Hematopoietic multipotent progenitor cell (in vitro differentiated cells): ENCODE measurements around the gene NRTN. TPM values are rescaled to one million over a fixed set of nuclear protein-coding genes. Genes with fewer than 3 reads are reported as not detected.
"Not testable (repeated sequence)": the region's sequence is repeated elsewhere in the genome, so short reads cannot be mapped to it uniquely, and the experiment has no call there.

ENCODE experiments used
- DNase-seq, 3 donors: peaks; one replicate each; pipeline ENCODE4 v3.0.0-alpha.2; 2011 to 2015; ENCODE audit warnings: low read depth in 2 of 3, low spot score in 2 of 3
- total RNA-seq: library from RNA; depleted of rRNA; stranded (reverse); fragments of >200 nt; gene quantifications from one replicate; pipeline ENCODE4 v1.2.3, GENCODE V29; 2012

NRTN gene
- total RNA-seq, 1 donor: 0.54 TPM

DNA sequence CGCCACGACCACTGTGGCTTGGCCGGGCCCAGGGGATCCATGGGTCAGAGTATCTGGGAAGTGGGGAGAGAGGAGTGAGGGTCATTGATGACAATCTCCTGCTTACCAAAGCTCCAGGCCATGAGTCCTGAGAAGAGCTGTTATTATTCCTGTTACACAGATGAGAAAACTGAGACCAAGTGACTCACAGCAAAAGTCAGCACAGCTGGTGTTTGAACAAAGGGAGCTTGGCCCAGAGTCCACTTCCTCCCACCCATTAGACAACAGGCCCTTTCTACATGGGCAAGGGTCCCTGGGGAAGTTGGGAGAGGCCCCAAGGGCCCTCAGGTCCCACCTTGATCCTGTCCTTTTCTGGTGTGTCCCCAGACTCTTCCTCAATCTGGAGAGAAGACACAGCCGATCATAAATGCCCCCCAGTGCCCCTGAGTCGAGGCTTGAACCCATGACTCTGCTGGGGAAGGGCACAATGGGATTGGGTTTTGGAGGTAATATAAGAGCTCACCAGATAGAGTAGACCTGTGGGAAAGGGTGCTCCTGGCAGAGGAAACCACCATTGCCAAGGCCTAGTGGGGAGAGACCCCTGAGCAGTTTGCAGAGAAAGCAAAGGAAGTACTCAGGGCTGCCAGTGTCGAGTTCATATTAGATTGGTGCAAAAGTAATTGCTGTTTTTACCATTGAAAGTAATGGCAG lies 27.8 kb downstream of the NRTN start:
- no peak for DNase-seq

- DNase-seq: no peak
These were observed 33.0 kb downstream of the NRTN start for GRCh38 chr19:5837761-5838352.

DNA sequence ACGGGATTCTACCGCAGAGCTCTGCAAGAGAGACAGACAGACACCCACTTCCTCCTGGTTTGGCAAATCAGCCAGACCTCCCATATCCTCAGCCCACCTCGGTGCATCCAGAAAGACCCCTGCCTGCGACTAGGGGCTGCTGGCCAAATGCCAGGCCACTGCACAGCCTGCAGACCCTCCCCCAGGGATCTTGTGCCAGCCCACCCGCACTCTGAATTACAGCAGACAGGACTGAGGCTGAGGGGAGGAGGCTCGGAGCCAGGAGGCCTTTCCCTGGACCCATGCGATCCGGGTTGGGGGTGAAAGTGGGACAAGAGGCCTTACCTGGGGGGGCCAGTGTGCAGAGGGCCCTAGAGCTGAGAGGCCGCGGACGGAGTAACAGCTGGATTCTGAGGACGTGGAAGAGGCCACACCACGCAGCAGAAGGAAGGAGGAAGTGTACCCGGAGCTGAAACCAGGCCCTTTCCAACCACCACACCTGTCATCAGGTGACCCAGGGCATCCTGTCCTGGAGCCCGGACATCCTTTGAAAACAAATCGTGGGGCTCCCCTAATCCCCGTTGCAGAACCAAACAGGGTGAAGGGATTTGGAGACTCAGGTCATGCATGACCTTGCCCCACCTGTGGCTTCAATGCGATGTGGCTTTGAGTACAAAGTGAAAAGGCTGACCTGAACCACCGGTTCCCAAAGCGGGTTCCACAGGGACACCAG lies 33.6 kb downstream of the NRTN start:
- peak in 1 of 3 donors; percentile 22 for DNase-seq

- no peak for DNase-seq
These were observed 34.5 kb downstream of the NRTN start, which contains the start of gene FUT6 for GRCh38 chr19:5839065-5840017. TSS of gene FUT6 (minus strand) at chr19:5839702. CDS start at chr19:5832567, 7,135 bp downstream.

GRCh38 chr19:5841735-5842111 lies 36.9 kb downstream of the NRTN start:
- not testable (repeated sequence) for DNase-seq

- DNase-seq: no peak
These were observed 38.5 kb downstream of the NRTN start for GRCh38 chr19:5843295-5843927.

DNA sequence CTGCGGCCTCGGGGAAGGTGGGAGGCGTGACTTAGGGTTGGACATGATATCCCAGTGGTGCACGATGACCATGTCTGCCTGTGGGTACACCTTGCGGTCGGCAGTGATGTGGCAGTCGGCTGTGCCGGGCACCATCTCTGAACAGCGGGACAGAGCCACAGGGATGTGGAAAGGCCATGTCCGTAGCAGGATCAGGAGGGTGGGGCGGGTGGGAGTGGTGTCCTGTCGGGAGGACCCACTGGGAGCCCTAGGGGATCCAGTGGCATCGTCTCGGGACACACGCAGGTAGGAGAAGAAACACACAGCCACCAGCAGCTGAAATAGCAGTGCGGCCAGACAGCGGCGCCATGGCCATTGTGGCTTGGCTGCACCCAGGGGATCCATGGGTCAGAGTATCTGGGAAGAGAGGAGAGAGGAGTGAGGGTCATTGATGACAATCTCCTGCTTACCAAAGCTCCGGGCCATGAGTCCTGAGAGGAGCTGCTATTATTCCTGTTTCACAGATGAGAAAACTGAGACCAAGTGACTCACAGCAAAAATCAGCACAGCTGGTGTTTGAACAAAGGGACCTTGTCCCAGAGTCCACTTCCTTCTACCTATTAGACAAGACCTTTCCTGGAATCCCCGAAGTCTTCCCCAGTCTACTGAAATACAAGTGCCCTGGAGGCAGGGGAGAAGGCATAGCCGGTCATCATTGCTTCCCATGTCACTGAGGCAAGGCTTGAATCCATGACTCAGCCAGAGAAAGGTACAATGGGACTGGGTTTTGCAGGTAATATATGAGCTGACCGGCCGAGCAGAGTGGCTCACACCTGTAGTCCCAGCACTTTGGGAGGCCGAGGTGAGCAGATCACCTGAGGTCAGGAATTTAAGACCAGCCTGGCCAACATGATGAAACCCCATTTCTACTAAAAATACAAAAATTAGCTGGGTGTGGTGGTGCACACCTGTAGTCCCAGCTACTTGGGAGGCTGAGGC lies 39.9 kb downstream of the NRTN start:
- no peak for DNase-seq

- DNase-seq: not testable (repeated sequence)
These were observed 43.0 kb downstream of the NRTN start for GRCh38 chr19:5847846-5848245.

- not testable (repeated sequence) for DNase-seq
These were observed 43.8 kb downstream of the NRTN start for GRCh38 chr19:5848621-5849020.

DNA sequence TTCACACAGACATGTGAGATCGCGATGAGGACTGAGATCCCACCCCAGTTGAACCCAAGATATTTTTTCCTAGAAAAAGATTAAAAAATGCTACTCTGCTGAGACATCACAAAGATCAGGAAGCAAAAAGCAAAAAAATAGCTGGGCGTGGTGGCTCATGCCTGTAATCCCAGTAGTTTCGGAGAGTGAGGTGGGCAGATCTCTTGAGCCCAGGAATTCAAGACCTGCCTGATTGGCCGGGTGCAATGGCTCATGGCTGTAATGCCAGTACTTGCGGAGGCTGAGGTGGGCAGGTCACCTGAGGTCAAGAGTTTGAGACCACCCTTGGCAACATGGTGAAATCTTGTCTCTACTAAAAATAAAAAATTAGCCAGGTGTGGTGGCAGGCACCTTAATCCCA lies 45.3 kb downstream of the NRTN start:
- DNase-seq: no peak

GRCh38 chr19:5850743-5851293 lies 46.0 kb downstream of the NRTN start:
- DNase-seq: peak in 2 of 3 donors; percentile 18 to 33

DNA sequence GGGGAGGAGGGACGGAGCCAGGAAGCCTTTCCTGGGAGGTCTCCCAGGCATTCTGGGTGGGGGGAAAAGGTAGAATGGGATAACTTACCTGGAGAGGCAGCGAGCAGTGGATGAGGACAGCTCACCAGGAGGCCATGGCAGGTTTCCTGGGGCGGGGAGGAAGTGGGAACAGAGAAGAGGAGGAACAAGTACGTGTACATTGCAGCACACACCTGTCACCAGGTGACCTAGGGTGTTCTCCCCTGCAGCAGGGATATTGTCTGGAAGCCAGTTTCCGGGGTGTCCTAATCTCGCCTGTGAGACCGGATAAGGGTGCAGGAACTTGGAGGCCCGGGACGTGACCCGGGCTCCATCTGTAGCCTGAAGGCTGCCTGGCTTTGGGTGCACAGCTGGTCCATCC lies 46.4 kb downstream of the NRTN start, which contains the start of gene FUT3:
FUT3 (minus strand) TSS at position 148 of the 400 bp plus-strand sequence.
- DNase-seq: no peak

- not testable (repeated sequence) for DNase-seq
These were observed 49.3 kb downstream of the NRTN start for GRCh38 chr19:5854121-5854520.

DNA sequence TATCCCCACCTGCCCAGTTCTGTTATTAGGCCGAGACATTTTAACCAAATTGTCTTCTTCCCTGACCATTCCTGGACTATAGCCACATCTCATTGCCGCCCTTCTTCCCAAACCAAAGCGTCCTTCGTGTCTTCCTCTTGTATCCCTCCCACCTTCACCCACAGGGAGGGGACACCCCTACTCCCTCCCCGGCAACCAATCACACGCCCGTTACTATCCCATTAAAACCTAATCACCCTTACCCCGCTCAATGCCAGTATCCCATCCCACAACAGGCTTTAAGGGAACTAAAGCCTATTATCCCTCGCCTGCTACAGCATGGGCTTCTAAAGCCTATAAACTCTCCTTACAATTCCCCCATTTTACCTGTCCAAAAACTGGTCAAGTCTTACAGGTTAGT lies 50.3 kb downstream of the NRTN start:
- not testable (repeated sequence) for DNase-seq

GRCh38 chr19:5857203-5858081 lies 52.6 kb downstream of the NRTN start:
- no peak for DNase-seq

DNA sequence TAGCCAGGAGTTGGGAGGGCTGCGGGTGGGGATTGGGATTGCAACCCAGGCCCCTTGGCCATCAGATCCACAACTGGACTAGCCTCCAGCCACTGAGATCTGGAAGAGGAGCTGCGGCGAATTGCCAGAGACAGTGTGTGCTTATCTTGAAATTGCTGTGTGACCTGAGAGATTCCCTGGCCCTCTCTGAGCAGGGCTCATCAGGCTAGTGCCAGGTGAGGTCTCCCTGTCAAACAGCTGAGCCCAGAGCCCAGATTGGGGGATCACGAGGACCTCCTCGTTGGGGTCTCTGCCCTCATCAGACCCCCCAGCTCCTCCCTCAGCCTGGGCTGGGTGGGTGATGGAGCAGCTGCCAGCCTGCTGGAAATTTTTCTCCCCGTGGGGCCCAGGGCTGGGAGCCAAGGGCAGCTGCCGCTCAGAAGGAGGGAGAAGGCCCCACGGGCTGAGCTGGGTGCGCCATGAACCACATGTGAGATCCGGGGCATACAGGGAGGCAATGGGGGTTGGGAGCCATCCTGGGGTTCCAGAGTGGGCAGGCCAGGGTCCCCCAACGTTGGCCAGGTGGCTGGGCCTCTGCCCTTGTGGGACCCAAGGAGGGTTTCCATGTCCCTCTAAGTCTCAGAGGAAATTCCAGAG lies 58.3 kb downstream of the NRTN start:
- no peak for DNase-seq
